Naive thymus-derived CD4-positive, alpha-beta T cell (primary cell): ENCODE results near the gene FOXC2. TPM values are rescaled to one million over a fixed set of nuclear protein-coding genes. Genes with fewer than 3 reads are reported as not detected.
"Not testable (repeated sequence)": the region's sequence is repeated elsewhere in the genome, so short reads cannot be mapped to it uniquely, and the experiment has no call there.

Experiments
- ATAC-seq: fragments of 150-1000 bp; cut with Tn5 transposase; 2 replicates; pipeline ENCODE4 v1.10.0; 2021; ENCODE audit warnings: mild to moderate bottlenecking, moderate library complexity
- CTCF ChIA-PET: fragments of 350-600 bp; sonication (Branson Sonifier 250); formaldehyde crosslinking; loops from one replicate; lab custom pipeline; 2021; ENCODE audit warnings: antibody characterized with exemption; lab: Charles Lee
- POLR2A ChIA-PET: fragments of 350-600 bp; sonication (Branson Sonifier 250); formaldehyde crosslinking; loops from one replicate; lab custom pipeline; 2021; ENCODE audit warnings: antibody characterized with exemption, inconsistent platforms; lab: Charles Lee
- DNase-seq, 9 donors: peaks; one replicate each; pipeline versions ENCODE4 v3.0.0 to v3.0.0-alpha.2; 2020 to 2022; ENCODE audit warnings: mixed read lengths in 1 of 9
- H3K27ac ChIP-seq: one replicate; pipeline ENCODE4 v1.7.0; 2013; ENCODE audit warnings: mild to moderate bottlenecking, low read depth, low read length, moderate library complexity
- H3K27me3 ChIP-seq, 2 donors: one replicate each; pipeline ENCODE4 v1.7.0; 2013; ENCODE audit warnings: low read length in 2 of 2, mild to moderate bottlenecking in 2 of 2, moderate library complexity in 2 of 2; ENCODE audit not compliant: control insufficient read depth in 2 of 2, insufficient read depth in 2 of 2
- H3K36me3 ChIP-seq, 3 experiments: 1 replicate in 2 of 3; 2 replicates in 1 of 3; pipeline ENCODE4 v1.7.0; 2013; ENCODE audit warnings: low read length in 3 of 3, mild to moderate bottlenecking in 3 of 3, moderate library complexity in 1 of 3; ENCODE audit not compliant: insufficient read depth in 3 of 3, control insufficient read depth in 2 of 3
- H3K4me1 ChIP-seq, 2 donors: one replicate each; pipeline ENCODE4 v1.7.0; 2013; ENCODE audit warnings: low read length in 2 of 2, mild to moderate bottlenecking in 2 of 2, moderate library complexity in 1 of 2; ENCODE audit not compliant: control insufficient read depth in 2 of 2, insufficient read depth in 2 of 2
- H3K4me3 ChIP-seq: 2 replicates; pipeline ENCODE4 v1.7.0; 2013; ENCODE audit warnings: mild to moderate bottlenecking, low read length
- H3K9me3 ChIP-seq, 3 experiments: 1 replicate in 2 of 3; 2 replicates in 1 of 3; pipeline ENCODE4 v1.7.0; 2013; ENCODE audit warnings: low read length in 3 of 3; ENCODE audit not compliant: control insufficient read depth in 2 of 3
- H3K27ac Mint-ChIP-seq, 9 donors: one replicate each; pipeline ENCODE4 v1.8.0; 2020 to 2022; ENCODE audit warnings: mixed read lengths in 9 of 9, mild to moderate bottlenecking in 8 of 9, moderate library complexity in 5 of 9, inconsistent platforms in 2 of 9
- H3K27me3 Mint-ChIP-seq, 5 donors: one replicate each; pipeline ENCODE4 v1.8.0; 2021 to 2022; ENCODE audit warnings: mixed read lengths in 5 of 5, mild to moderate bottlenecking in 1 of 5
- H3K36me3 Mint-ChIP-seq, 5 donors: one replicate each; pipeline ENCODE4 v1.8.0; 2020 to 2022; ENCODE audit warnings: mixed read lengths in 5 of 5, mild to moderate bottlenecking in 3 of 5, inconsistent platforms in 1 of 5
- H3K4me1 Mint-ChIP-seq, 7 donors: one replicate each; pipeline ENCODE4 v1.8.0; 2020 to 2022; ENCODE audit warnings: mixed read lengths in 7 of 7, mild to moderate bottlenecking in 3 of 7, inconsistent platforms in 1 of 7
- H3K4me3 Mint-ChIP-seq, 10 donors: one replicate each; pipeline ENCODE4 v1.8.0; 2020 to 2022; ENCODE audit warnings: mild to moderate bottlenecking in 10 of 10, mixed read lengths in 10 of 10, moderate library complexity in 6 of 10, inconsistent platforms in 2 of 10
- H3K9me3 Mint-ChIP-seq, 11 donors: one replicate each; pipeline ENCODE4 v1.8.0; 2020 to 2022; ENCODE audit warnings: mixed read lengths in 11 of 11, mild to moderate bottlenecking in 4 of 11, inconsistent platforms in 1 of 11, moderate library complexity in 1 of 11
- intact Hi-C, 2 donors: fragments of 100-400 bp; cut with micrococcal nuclease; formaldehyde crosslinking; loops; one replicate each; pipeline ENCODE4 v1.15.1; 2023
- polyA plus RNA-seq, 2 donors: library from polyadenylated mRNA; unstranded; fragments of 300-500 nt; fragmentation: Illumina TruSeq; gene quantifications; one replicate each; pipeline ENCODE4 v1.2.3, GENCODE V29; 2021
- total RNA-seq, 6 experiments: library from RNA in 5 of 6; stranded (reverse) in 5 of 6; gene quantifications; 1 replicate in 5 of 6; 2 replicates in 1 of 6; pipeline ENCODE4 v1.2.3 and lab custom pipeline; 2021 to 2026

Gene FOXC2
- total and polyA plus RNA-seq, 7 experiments from 2014 or later: not detected

DNA sequence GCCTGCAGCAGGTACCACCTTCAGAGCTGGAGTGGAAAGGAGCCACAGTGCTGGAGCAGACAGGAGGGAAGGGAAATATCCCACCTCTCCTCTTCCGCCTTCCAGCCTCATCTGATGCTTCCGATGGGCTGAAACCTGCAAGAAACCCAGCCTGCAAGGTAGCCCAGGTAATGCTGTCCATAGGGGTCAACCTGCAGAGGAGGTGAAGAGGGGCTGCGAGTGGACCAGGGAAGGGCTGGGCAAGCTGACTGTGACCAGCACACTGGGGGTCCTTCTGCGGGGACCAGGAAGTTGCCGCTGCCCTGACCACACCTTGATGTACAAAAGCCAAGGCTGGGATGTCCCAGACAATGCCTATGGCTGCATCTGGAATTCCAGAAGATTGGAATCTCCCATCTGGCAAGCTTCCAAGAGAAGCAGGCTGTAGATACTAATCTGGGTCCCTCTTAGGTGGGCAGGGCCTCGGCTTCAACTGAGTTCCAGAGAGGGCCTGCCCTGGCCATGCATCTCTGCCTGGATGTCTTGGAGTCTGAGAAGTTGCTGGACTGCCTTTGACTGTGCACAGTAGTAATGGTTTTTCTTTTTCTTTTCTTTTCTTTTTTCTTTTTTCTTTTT lies 17.5 kb downstream of the FOXC2 start:
- Mint-ChIP-seq H3K9me3 (peaks cover 0 to 2% (median 0%) of the 10 kb centered on the region in 11 donors), H3K36me3 (no peaks in the 10 kb centered on the region), H3K4me3 (no peak overlapping the region), H3K27me3 (peaks cover 28 to 45% (median 39%) of the 10 kb centered on the region in 5 donors), H3K27ac (no peak overlapping the region), H3K4me1 (peaks cover 0 to 4% (median 0%) of the 10 kb centered on the region in 7 donors)
- Histone ChIP-seq H3K4me1 (no peaks in the 10 kb centered on the region), H3K4me3 (no peak overlapping the region), H3K9me3 (no peaks in the 10 kb centered on the region), H3K27ac (no peak overlapping the region), H3K27me3 (no peaks in the 10 kb centered on the region), H3K36me3 (no peaks in the 10 kb centered on the region)
- no peak for ATAC-seq
- CTCF ChIA-PET: no interaction called here
- intact Hi-C loops: no loop called here
- DNase-seq: no peak
- POLR2A ChIA-PET: no interaction called here

DNA sequence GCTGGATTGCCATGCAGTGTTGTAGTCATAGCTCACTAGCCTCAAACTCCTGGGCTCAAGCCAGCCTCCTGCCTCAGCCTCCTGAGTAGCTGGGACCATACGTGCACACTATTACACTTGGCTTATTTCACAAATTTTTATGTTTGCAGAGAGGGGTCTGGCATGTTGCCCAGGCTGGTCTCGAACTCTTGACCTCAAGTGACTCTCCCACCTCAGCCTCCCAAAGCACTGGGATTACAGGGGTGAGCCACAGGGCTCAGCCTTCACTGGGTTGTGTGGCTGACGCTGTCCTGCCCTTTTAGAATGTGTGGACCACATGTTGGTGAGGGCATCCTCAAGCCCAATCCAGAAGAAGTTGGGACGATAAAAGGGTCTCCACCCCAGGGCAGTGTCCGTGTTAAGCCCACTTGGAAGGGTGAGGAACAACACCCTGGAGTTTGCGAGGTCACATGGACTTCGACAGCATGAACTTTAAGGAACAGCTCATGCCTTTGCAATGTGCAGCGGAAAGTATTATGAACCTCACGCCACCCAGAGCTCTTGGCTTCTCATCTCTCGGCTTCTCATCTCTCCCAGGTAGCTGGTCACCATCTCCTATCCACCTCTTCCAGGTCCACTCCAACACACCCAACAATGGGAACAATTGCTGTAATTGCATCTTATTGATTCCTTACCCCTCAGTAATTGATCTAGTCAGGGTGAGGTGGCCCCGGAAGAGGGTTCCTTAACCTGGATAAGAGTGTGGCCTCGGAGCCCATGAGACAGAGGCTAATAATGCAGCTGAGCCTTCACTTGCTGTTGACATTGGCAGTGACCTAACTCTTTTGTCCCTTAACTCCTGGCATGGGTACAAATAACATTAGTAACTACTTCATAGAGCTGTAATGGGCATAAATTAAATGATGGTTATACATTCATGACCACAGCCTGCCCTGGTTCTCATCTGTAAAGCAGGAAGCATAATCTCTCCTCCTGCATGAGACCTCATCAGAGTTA lies 18.4 kb downstream of the FOXC2 start:
- no peak overlapping the region for H3K27ac Mint-ChIP-seq
- H3K4me1 ChIP-seq: no peaks in the 10 kb centered on the region
- intact Hi-C loops: no loop called here
- ChIA-PET CTCF (no interaction called here), POLR2A (no interaction called here)
- ATAC-seq: no peak
- H3K27me3 ChIP-seq: no peaks in the 10 kb centered on the region
- H3K9me3 ChIP-seq: no peaks in the 10 kb centered on the region
- H3K4me3 ChIP-seq: no peak overlapping the region
- H3K4me1 Mint-ChIP-seq: peaks cover 0 to 2% (median 0%) of the 10 kb centered on the region in 7 donors
- no peaks in the 10 kb centered on the region for H3K36me3 ChIP-seq
- no peak overlapping the region for H3K4me3 Mint-ChIP-seq
- H3K27me3 Mint-ChIP-seq: peaks cover 24 to 39% (median 33%) of the 10 kb centered on the region in 5 donors
- DNase-seq: no peak
- no peak overlapping the region for H3K27ac ChIP-seq
- H3K9me3 Mint-ChIP-seq: peaks cover 0 to 2% (median 0%) of the 10 kb centered on the region in 11 donors
- no peaks in the 10 kb centered on the region for H3K36me3 Mint-ChIP-seq

DNA sequence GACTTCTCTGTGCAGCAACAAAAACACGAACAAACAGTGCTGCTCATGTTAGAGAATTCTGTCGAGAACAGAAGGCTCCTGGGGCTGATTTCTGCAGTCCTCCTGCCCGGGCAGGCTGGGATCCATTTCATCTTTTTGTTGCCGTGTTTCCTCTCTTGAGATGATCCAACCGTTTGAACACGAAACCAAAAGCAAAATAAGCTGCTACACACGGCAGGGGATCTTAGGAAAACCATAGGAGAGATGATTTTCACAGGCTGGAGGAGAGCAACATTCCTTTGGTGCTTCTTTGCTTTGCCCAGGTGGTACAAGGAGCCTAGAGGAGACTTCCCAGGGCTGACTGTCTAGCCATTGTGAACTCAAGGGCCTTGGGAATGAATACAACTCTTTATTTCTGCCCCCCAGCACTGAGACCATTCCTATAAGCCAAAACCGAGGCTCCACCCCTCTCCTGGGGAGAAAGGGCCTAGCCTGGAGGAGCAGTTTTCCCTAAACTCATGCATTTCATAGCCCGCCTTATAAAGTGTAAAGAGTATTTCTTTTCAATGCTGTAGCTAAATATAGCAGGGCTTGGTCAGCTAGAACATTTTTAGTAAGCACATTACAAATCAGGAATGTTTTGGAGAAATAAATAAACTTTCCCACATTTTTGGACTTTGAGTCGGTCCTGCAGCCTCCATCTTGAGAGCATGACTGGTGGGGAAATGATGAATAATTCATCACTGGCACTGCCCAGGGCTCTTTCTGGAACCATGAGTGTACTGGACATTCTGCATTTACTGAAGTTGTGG lies 19.4 kb downstream of the FOXC2 start:
- ATAC-seq: no peak
- no peak overlapping the region for H3K27ac Mint-ChIP-seq
- H3K9me3 Mint-ChIP-seq: no peaks in the 10 kb centered on the region
- no peak overlapping the region for H3K4me3 Mint-ChIP-seq
- ChIA-PET POLR2A (no interaction called here), CTCF (no interaction called here)
- intact Hi-C loops: no loop called here
- H3K36me3 ChIP-seq: no peaks in the 10 kb centered on the region
- no peaks in the 10 kb centered on the region for H3K36me3 Mint-ChIP-seq
- H3K27ac ChIP-seq: no peak overlapping the region
- peaks cover 19 to 30% (median 24%) of the 10 kb centered on the region in 5 donors for H3K27me3 Mint-ChIP-seq
- H3K9me3 ChIP-seq: no peaks in the 10 kb centered on the region
- H3K4me3 ChIP-seq: no peak overlapping the region
- H3K4me1 Mint-ChIP-seq: peaks cover 0 to 2% (median 0%) of the 10 kb centered on the region in 7 donors
- no peak for DNase-seq
- no peaks in the 10 kb centered on the region for H3K4me1 ChIP-seq
- no peaks in the 10 kb centered on the region for H3K27me3 ChIP-seq

DNA sequence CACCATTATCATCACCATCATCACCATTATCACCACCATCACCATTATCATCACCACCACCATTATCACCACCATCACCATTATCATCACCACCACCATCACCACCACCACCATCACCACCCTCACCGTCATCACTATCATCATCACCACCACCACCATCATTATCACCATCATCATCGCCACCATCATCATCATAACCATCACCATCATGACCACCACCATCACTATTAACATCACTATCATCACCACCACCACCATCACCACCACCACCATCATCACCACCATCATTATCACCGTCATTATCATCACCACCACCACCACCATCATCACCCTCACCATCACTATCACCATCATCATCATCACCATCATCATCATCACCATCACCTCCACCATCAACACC lies 20.9 kb downstream of the FOXC2 start:
- peaks cover 12 to 25% (median 17%) of the 10 kb centered on the region in 5 donors for H3K27me3 Mint-ChIP-seq
- Histone ChIP-seq H3K27me3 (no peaks in the 10 kb centered on the region), H3K27ac (no peak overlapping the region), H3K9me3 (no peaks in the 10 kb centered on the region), H3K4me1 (no peaks in the 10 kb centered on the region), H3K4me3 (no peak overlapping the region), H3K36me3 (no peaks in the 10 kb centered on the region)
- no peak overlapping the region for H3K4me3 Mint-ChIP-seq
- intact Hi-C loops: no loop called here
- ATAC-seq: no peak
- no peaks in the 10 kb centered on the region for H3K9me3 Mint-ChIP-seq
- no peak overlapping the region for H3K27ac Mint-ChIP-seq
- peaks cover 0 to 5% (median 0%) of the 10 kb centered on the region in 7 donors for H3K4me1 Mint-ChIP-seq
- POLR2A ChIA-PET: no interaction called here
- CTCF ChIA-PET: no interaction called here
- H3K36me3 Mint-ChIP-seq: no peaks in the 10 kb centered on the region
- no peak for DNase-seq

DNA sequence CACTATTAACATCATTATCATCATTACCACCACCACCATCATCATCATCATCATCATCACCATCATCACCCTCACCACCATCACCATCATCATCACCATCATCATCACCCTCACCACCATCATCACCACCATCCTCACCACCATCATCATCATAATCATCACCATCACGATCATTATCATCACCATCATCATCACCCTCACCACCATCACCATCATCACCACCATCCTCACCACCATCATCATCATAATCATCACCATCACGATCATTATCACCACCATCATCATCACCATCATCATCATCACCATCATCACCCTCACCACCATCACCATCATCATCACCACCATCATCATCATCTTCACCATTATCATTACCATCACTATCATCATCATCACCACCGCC lies 21.3 kb downstream of the FOXC2 start:
- H3K27ac Mint-ChIP-seq, intact Hi-C loops, H3K9me3 Mint-ChIP-seq, H3K27ac ChIP-seq, H3K9me3 ChIP-seq, POLR2A ChIA-PET, H3K36me3 Mint-ChIP-seq, H3K4me3 Mint-ChIP-seq, H3K27me3 ChIP-seq, H3K36me3 ChIP-seq, H3K4me1 ChIP-seq, CTCF ChIA-PET, H3K4me1 Mint-ChIP-seq, H3K4me3 ChIP-seq, DNase-seq, ATAC-seq: not testable (repeated sequence)
- H3K27me3 Mint-ChIP-seq: peaks cover 12 to 26% (median 19%) of the 10 kb centered on the region in 5 donors

DNA sequence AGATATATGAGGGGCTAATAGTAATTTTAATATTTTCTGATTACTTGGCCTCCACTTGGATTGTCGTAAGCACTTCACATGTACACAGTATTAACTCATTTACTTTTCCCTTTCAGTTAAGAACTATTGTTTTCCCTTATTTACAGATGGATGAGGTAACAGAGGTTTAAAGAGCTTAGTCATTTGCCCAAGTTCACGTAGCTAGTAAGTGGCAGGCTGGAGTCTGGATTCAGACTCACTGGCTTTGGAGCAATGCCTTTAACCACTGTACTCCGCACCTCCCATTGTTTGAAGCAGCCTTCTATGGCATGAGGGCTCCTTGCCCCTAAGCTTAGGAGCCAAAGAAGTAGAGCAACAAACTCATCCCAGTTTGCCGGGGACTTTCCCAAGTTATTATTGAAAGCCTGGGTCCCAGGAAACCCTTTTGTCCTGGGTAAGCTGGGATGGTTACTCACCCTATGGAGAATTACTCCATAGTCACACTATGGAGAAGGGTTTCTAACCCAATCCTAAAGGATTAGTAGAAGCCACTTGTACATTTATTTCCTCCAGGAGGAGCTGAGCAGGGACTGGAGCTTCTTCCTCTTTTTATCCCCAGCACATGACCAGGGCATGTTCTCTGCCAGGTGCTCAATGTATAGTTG lies 24.0 kb downstream of the FOXC2 start:
- H3K4me3 ChIP-seq: no peak overlapping the region
- DNase-seq (no peak), ATAC-seq (no peak)
- CTCF ChIA-PET: no interaction called here
- Mint-ChIP-seq H3K4me3 (no peak overlapping the region), H3K27ac (no peak overlapping the region), H3K9me3 (peaks cover 0 to 6% (median 0%) of the 10 kb centered on the region in 11 donors), H3K36me3 (no peaks in the 10 kb centered on the region), H3K27me3 (peaks cover 21 to 30% (median 22%) of the 10 kb centered on the region in 5 donors), H3K4me1 (peaks cover 0 to 11% (median 7%) of the 10 kb centered on the region in 7 donors)
- H3K4me1 ChIP-seq: no peaks in the 10 kb centered on the region
- H3K9me3 ChIP-seq: no peaks in the 10 kb centered on the region
- no peaks in the 10 kb centered on the region for H3K36me3 ChIP-seq
- intact Hi-C loops: no loop called here
- H3K27ac ChIP-seq: no peak overlapping the region
- no peaks in the 10 kb centered on the region for H3K27me3 ChIP-seq
- POLR2A ChIA-PET: no interaction called here
